K562 (cell line): ENCODE results near the gene PFKL. TPM values are rescaled to one million over a fixed set of nuclear protein-coding genes. Genes with fewer than 3 reads are reported as not detected.

ENCODE experiments used
- ATAC-seq: fragments of 200-7000 bp; cut with Tn5 transposase; 3 replicates; pipeline ENCODE4 v1.9.1; 2020; ENCODE audit warnings: moderate library complexity
- BruUV-seq: library from RNA; stranded (reverse); fragments of 400-500 nt; replicated peaks from 2 replicates; lab custom pipeline; 2021; lab: Mats Ljungman, UMichigan
- CTCF ChIA-PET: fragments of 300-600 bp; formaldehyde crosslinking; extraction: SDS; loops from one replicate; lab custom pipeline; 2021; ENCODE audit warnings: low intra/inter-chr PET ratio; lab: Yijun Ruan, JAX
- POLR2A ChIA-PET: fragments of 300-600, 350-650 bp; sonication (Branson Sonifier 250); formaldehyde crosslinking; extraction: SDS; loops from one replicate; lab custom pipeline; 2021; ENCODE audit warnings: antibody characterized with exemption, inconsistent platforms; lab: Yijun Ruan, JAX
- DNase-seq, 4 experiments: peaks; one replicate each; pipeline versions ENCODE4 v3.0.0 to v3.0.0-alpha.2; 2011 to 2018; ENCODE audit warnings: low spot score in 3 of 4, mixed read lengths in 3 of 4; ENCODE audit errors: extremely low read depth in 1 of 4
- FAIRE-seq: peaks from 2 replicates; lab custom pipeline; 2011; peaks lifted over from hg19 to GRCh38; lab: Jason Lieb, UNC
- H2AFZ ChIP-seq: 2 replicates; pipeline ENCODE4 v1.6.0; 2011; ENCODE audit warnings: low read depth, low read length, control low read depth, inconsistent platforms
- H3K27ac ChIP-seq: fragments of 200-600 bp; 3 replicates; pipeline ENCODE4 v1.8.0; 2011; ENCODE audit warnings: low read depth, mild to moderate bottlenecking, control low read depth, inconsistent platforms, low read length, moderate library complexity, mixed read lengths; ENCODE audit errors: extremely low read depth
- H3K27me3 ChIP-seq, 2 experiments: fragments of 300-600 bp in 1 of 2; 2 replicates in 1 of 2; 3 replicates in 1 of 2; pipeline versions ENCODE4 v1.6.0 to v1.8.0; 2011; ENCODE audit warnings: inconsistent platforms in 2 of 2, low read length in 2 of 2, mild to moderate bottlenecking in 1 of 2, mixed read lengths in 1 of 2, moderate library complexity in 1 of 2; ENCODE audit not compliant: control insufficient read depth in 2 of 2, insufficient read depth in 2 of 2
- H3K36me3 ChIP-seq: fragments of 300-600 bp; 3 replicates; pipeline ENCODE4 v1.8.0; 2011; ENCODE audit warnings: mild to moderate bottlenecking, low read length, inconsistent platforms; ENCODE audit not compliant: control insufficient read depth, insufficient read depth
- H3K4me1 ChIP-seq, 2 experiments: fragments of 200-600 bp in 1 of 2; replicated peaks in 1 of 2; 2 replicates in 1 of 2; 3 replicates in 1 of 2; pipeline versions ENCODE4 v1.5.1 to v1.8.0; 2011; ENCODE audit warnings: inconsistent platforms in 2 of 2, low read length in 2 of 2, mild to moderate bottlenecking in 1 of 2, mixed read lengths in 1 of 2, moderate library complexity in 1 of 2; ENCODE audit not compliant: control insufficient read depth in 2 of 2, insufficient read depth in 2 of 2
- H3K4me2 ChIP-seq: 2 replicates; pipeline ENCODE4 v1.6.1; 2011; ENCODE audit warnings: low read length, control low read depth, inconsistent platforms, mixed read lengths; ENCODE audit not compliant: insufficient read depth
- H3K4me3 ChIP-seq: fragments of 200-600 bp; sonication (generic), shearing (Covaris generic); 2 replicates; pipeline ENCODE4 v1.5.1; 2016; ENCODE audit warnings: control low read depth, inconsistent platforms
- H3K79me2 ChIP-seq: fragments of 200-600 bp; 3 replicates; pipeline ENCODE4 v1.8.0; 2011; ENCODE audit warnings: low read length, inconsistent platforms; ENCODE audit not compliant: control insufficient read depth, insufficient read depth
- H3K9ac ChIP-seq, 2 experiments: 2 replicates each; pipeline versions ENCODE4 v1.6.0 to v1.6.1; 2011; ENCODE audit warnings: low read depth in 2 of 2, low read length in 2 of 2, control low read depth in 1 of 2, inconsistent platforms in 1 of 2, mild to moderate bottlenecking in 1 of 2, mixed read lengths in 1 of 2; ENCODE audit not compliant: insufficient read depth in 1 of 2
- H3K9me1 ChIP-seq: one replicate; pipeline ENCODE4 v1.6.0; 2011; ENCODE audit warnings: inconsistent platforms, mild to moderate bottlenecking, low read length, moderate library complexity; ENCODE audit not compliant: control insufficient read depth, insufficient read depth
- H3K9me3 ChIP-seq: replicated peaks from 2 replicates; pipeline ENCODE4 v1.5.1; 2011; ENCODE audit warnings: low read depth, low read length, inconsistent platforms; ENCODE audit not compliant: control insufficient read depth, insufficient read depth
- H4K20me1 ChIP-seq: replicated peaks from 2 replicates; pipeline ENCODE4 v1.6.1; 2011; ENCODE audit warnings: low read length, inconsistent platforms, mixed read lengths; ENCODE audit not compliant: control insufficient read depth, insufficient read depth
- CHD4 ChIP-seq: fragments of 200-600 bp; sonication (generic); IDR thresholded peaks from 3 replicates; pipeline ENCODE4 v1.6.1; 2012; ENCODE audit warnings: low read depth, mild to moderate bottlenecking, mixed read lengths, low read length, inconsistent platforms; ENCODE audit not compliant: insufficient read depth, insufficient replicate concordance, poor library complexity, severe bottlenecking
- DDX20 ChIP-seq: fragments of 450-650 bp; IDR thresholded peaks from 2 replicates; pipeline ENCODE4 v1.6.1; 2016; ENCODE audit warnings: missing genetic modification characterization, low read depth, mild to moderate bottlenecking, missing compliant biosample characterization, moderate library complexity
- DNMT1 ChIP-seq: fragments of 450-650 bp; IDR thresholded peaks from 2 replicates; pipeline ENCODE4 v1.6.1; 2016; ENCODE audit warnings: antibody characterized with exemption, mild to moderate bottlenecking
- GATA2 ChIP-seq: sonication (generic); formaldehyde crosslinking; IDR thresholded peaks from 2 replicates; pipeline ENCODE4 v1.4.0; 2020; ENCODE audit warnings: mild to moderate bottlenecking, missing genetic modification reagents
- GMEB1 ChIP-seq: fragments of 250-450 bp; sonication (Bioruptor Pico); IDR thresholded peaks from 2 replicates; pipeline ENCODE4 v1.4.0; 2020; ENCODE audit warnings: mild to moderate bottlenecking
- HIVEP1 ChIP-seq: fragments of 250-450 bp; sonication (Bioruptor Pico); IDR thresholded peaks from 2 replicates; pipeline ENCODE4 v1.4.0; 2020; ENCODE audit warnings: mild to moderate bottlenecking
- ID3 ChIP-seq, 2 experiments: fragments of 250-450 bp in 1 of 2; fragments of 450-650 bp in 1 of 2; sonication (Bioruptor Pico) in 1 of 2; IDR thresholded peaks; 2 replicates each; pipeline versions ENCODE4 v1.6.1 to v1.8.0; 2016 to 2021; ENCODE audit warnings: mild to moderate bottlenecking in 2 of 2, moderate library complexity in 2 of 2, missing compliant biosample characterization in 1 of 2, missing genetic modification characterization in 1 of 2
- L3MBTL2 ChIP-seq: fragments of 450-650 bp; IDR thresholded peaks from 2 replicates; pipeline ENCODE4 v1.6.1; 2016; ENCODE audit warnings: mild to moderate bottlenecking, moderate library complexity
- MEF2A ChIP-seq: IDR thresholded peaks from 2 replicates; pipeline ENCODE4 v1.6.1; 2011; ENCODE audit warnings: low read depth, mild to moderate bottlenecking, low read length, moderate library complexity; ENCODE audit not compliant: control insufficient read depth
- POLR2AphosphoS2 ChIP-seq: IDR thresholded peaks from 2 replicates; pipeline ENCODE4 v1.6.1; 2012; ENCODE audit warnings: low read length, improper control_type of control experiment
- PRDM10 ChIP-seq: fragments of 450-650 bp; IDR thresholded peaks from 2 replicates; pipeline ENCODE4 v1.6.1; 2018; ENCODE audit not compliant: partially characterized antibody
- TCF7 ChIP-seq: sonication (generic); IDR thresholded peaks from 2 replicates; pipeline ENCODE4 v1.6.1; 2016; ENCODE audit warnings: antibody characterized with exemption, borderline replicate concordance
- THAP7 ChIP-seq: fragments of 250-450 bp; sonication (Bioruptor Pico); IDR thresholded peaks from 2 replicates; pipeline ENCODE4 v1.5.0; 2021
- ZNF232 ChIP-seq: sonication (generic); formaldehyde crosslinking; IDR thresholded peaks from 2 replicates; pipeline ENCODE4 v1.8.0; 2022; ENCODE audit warnings: mild to moderate bottlenecking, missing genetic modification reagents
- WGBS: fragments of 100-300 bp; shearing (Covaris generic); methylation state at CpG from one replicate; pipeline ENCODE4 v1.1.6; 2016; ENCODE audit warnings: low coverage, mixed read lengths; ENCODE audit not compliant: insufficient coverage; ENCODE audit errors: missing lambda C conversion rate; 5-methylcytosine and 5-hydroxymethylcytosine counted together
- in situ Hi-C: fragments of 300-500 bp; cut with MboI; formaldehyde crosslinking; loops from 4 replicates; pipeline ENCODE4 v1.15.0; 2018; ENCODE audit warnings: inconsistent platforms, mixed read lengths
- intact Hi-C: fragments of 100-400 bp; cut with micrococcal nuclease; formaldehyde crosslinking; loops from 2 replicates; pipeline ENCODE4 v1.14.2; 2022
- polyA plus RNA-seq, 8 experiments: library from polyadenylated mRNA; depleted of rRNA in 4 of 8; stranded (reverse) in 5 of 8; unstranded in 3 of 8; fragments of >200 nt; fragmentation: Nextera tagmentation in 2 of 8; fragmentation: Illumina TruSeq in 1 of 8; extraction: Ambion mirVana in 2 of 8; extraction: Trizol in 1 of 8; gene quantifications; 2 replicates each; pipeline versions ENCODE4 v1.2.1 to v1.2.3, GENCODE V29; 2011 to 2014; ENCODE audit warnings: inconsistent platforms in 1 of 8, missing spikeins in 1 of 8
- total RNA-seq, 7 experiments: library from RNA; depleted of rRNA in 6 of 7; stranded (reverse); fragments of >200 nt in 6 of 7; fragmentation: Illumina TruSeq in 2 of 7; extraction: Trizol in 2 of 7; gene quantifications; 2 replicates each; pipeline versions ENCODE4 v1.2.1 to v1.2.3, GENCODE V29; 2011 to 2021; ENCODE audit warnings: low replicate concordance in 1 of 7
- TF ChIP-seq, protein P1 (sequence below): fragments of 250-450 bp; sonication (Bioruptor Pico); IDR thresholded peaks from 2 replicates; pipeline ENCODE4 v1.8.0; 2022; ENCODE audit warnings: moderate library complexity, mild to moderate bottlenecking, inconsistent platforms

PFKL gene
- total and polyA plus RNA-seq, 9 of the 15 experiments (the other 6 are each of a cell fraction or from before 2014, with no cell fraction given) = 1.1 to 124 (median 45.6) TPM

- 95% methylated on average over 22 of the region's 22 CpGs for WGBS
- TF ChIP-seq POLR2AphosphoS2 = no peak
- no peak for TF ChIP-seq DDX20 (tag)
- no peak for TF ChIP-seq GMEB1
- TF ChIP-seq, protein P1, sequence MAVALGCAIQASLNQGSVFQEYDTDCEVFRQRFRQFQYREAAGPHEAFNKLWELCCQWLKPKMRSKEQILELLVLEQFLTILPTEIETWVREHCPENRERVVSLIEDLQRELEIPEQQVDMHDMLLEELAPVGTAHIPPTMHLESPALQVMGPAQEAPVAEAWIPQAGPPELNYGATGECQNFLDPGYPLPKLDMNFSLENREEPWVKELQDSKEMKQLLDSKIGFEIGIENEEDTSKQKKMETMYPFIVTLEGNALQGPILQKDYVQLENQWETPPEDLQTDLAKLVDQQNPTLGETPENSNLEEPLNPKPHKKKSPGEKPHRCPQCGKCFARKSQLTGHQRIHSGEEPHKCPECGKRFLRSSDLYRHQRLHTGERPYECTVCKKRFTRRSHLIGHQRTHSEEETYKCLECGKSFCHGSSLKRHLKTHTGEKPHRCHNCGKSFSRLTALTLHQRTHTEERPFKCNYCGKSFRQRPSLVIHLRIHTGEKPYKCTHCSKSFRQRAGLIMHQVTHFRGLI (CRISPR knock-in tag) = no peak
- no peak for TF ChIP-seq PRDM10
- no peak for TF ChIP-seq MEF2A
- no peak for TF ChIP-seq THAP7 (CRISPR knock-in tag)
- TF ChIP-seq TCF7 = no peak
- no peak for TF ChIP-seq CHD4
- TF ChIP-seq HIVEP1 (CRISPR knock-in tag) = no peak
- no peak for TF ChIP-seq ZNF232 (CRISPR knock-in tag)
- TF ChIP-seq ID3 (CRISPR knock-in tag; IDR thresholded peaks at IDR 0.05) = no peak
- TF ChIP-seq ID3 (tag; IDR thresholded peaks at IDR 0.05) = no peak
- no peak for TF ChIP-seq DNMT1
- TF ChIP-seq GATA2 = no peak
- TF ChIP-seq L3MBTL2 = no peak
- H3K4me1 ChIP-seq = peaks cover 0 to 29% of the 10 kb centered on the region in 2 experiments; a peak in 1 of 5 replicates
- H2AFZ ChIP-seq = no peak overlapping the region
- no peak overlapping the region for H3K4me3 ChIP-seq
- H3K9me1 ChIP-seq = no peaks in the 10 kb centered on the region
- BruUV-seq = no TSS peak
- H4K20me1 ChIP-seq = peaks cover 8% of the 10 kb centered on the region; the same call in 1 of the 2 replicates
- intact Hi-C loops (no loop called here), in situ Hi-C loops (no loop called here)
- H3K27me3 ChIP-seq = no peaks in the 10 kb centered on the region
- ChIA-PET CTCF (no interaction called here), POLR2A (no interaction called here)
- FAIRE-seq = no peak
- DNase-seq = no peak
- H3K9ac ChIP-seq = no peak overlapping the region
- no peaks in the 10 kb centered on the region; the same call in 1 of the 3 replicates for H3K79me2 ChIP-seq
- peaks cover 78% of the 10 kb centered on the region; the same call in 2 of the 3 replicates for H3K36me3 ChIP-seq
- H3K4me2 ChIP-seq = no peak overlapping the region
- no peak overlapping the region for H3K27ac ChIP-seq
- no peaks in the 10 kb centered on the region for H3K9me3 ChIP-seq
- no peak for ATAC-seq
Observed at GRCh38 chr21:44312089-44312488, 12.2 kb downstream of the PFKL start.
